PC-3 (cell line): ENCODE results near the gene RNU1-3. TPM values are rescaled to one million over a fixed set of nuclear protein-coding genes. Genes with fewer than 3 reads are reported as not detected.
"Not testable (repeated sequence)": the region's sequence is repeated elsewhere in the genome, so short reads cannot be mapped to it uniquely, and the experiment has no call there.

Experiments
- ATAC-seq: fragments of 200-7000 bp; cut with Tn5 transposase; 2 replicates; pipeline ENCODE4 v1.9.1; 2020; ENCODE audit warnings: mild to moderate bottlenecking, moderate library complexity
- BruUV-seq: library from RNA; stranded (reverse); fragments of 400-500 nt; replicated peaks from 2 replicates; lab custom pipeline; 2021; lab: Mats Ljungman, UMichigan
- CTCF ChIA-PET: fragments of 300-600 bp; sonication (Branson Sonifier 250); formaldehyde crosslinking; loops from one replicate; lab custom pipeline; 2022; ENCODE audit warnings: antibody characterized with exemption; lab: Charles Lee
- POLR2A ChIA-PET: fragments of 300-600 bp; sonication (Branson Sonifier 250); formaldehyde crosslinking; loops from one replicate; lab custom pipeline; 2022; ENCODE audit warnings: antibody characterized with exemption; ENCODE audit not compliant: unreplicated experiment; lab: Charles Lee
- DNase-seq: peaks from one replicate; pipeline ENCODE4 v3.0.0-alpha.2; 2015
- H2AFZ ChIP-seq: fragments of 300-600 bp; sonication (generic); 2 replicates; pipeline ENCODE4 v1.6.0; 2016; ENCODE audit warnings: antibody characterized with exemption, low read length
- H3F3A ChIP-seq: fragments of 300-600 bp; sonication (generic); one replicate; pipeline ENCODE4 v1.6.0; 2017; ENCODE audit warnings: antibody characterized with exemption, low read length, control low read depth, mild to moderate bottlenecking; ENCODE audit not compliant: unreplicated experiment
- H3K27ac ChIP-seq: fragments of 300-600 bp; sonication (generic); 2 replicates; pipeline ENCODE4 v1.5.1; 2016; ENCODE audit warnings: mild to moderate bottlenecking, low read length
- H3K27me3 ChIP-seq: fragments of 300-600 bp; sonication (generic); 2 replicates; pipeline ENCODE4 v1.6.1; 2016; ENCODE audit warnings: low read length, mixed read lengths
- H3K36me3 ChIP-seq: fragments of 300-600 bp; sonication (generic); 2 replicates; pipeline ENCODE4 v1.6.1; 2016; ENCODE audit warnings: low read depth, mixed run types, low read length, mixed read lengths
- H3K4me1 ChIP-seq: fragments of 300-600 bp; sonication (generic); 2 replicates; pipeline ENCODE4 v1.5.1; 2016; ENCODE audit warnings: low read length; ENCODE audit not compliant: insufficient read depth
- H3K4me2 ChIP-seq: fragments of 300-600 bp; sonication (generic); 2 replicates; pipeline ENCODE4 v1.6.0; 2016; ENCODE audit warnings: low read length
- H3K4me3 ChIP-seq: fragments of 300-600 bp; sonication (generic); 2 replicates; pipeline ENCODE4 v1.5.1; 2016; ENCODE audit warnings: mild to moderate bottlenecking, low read length, mixed read lengths
- H3K79me2 ChIP-seq: fragments of 300-600 bp; sonication (generic); 2 replicates; pipeline ENCODE4 v1.6.1; 2017; ENCODE audit warnings: low read length, mixed read lengths
- H3K9ac ChIP-seq: fragments of 300-600 bp; sonication (generic); 2 replicates; pipeline ENCODE4 v1.6.0; 2016; ENCODE audit warnings: mild to moderate bottlenecking, low read length
- H3K9me2 ChIP-seq: fragments of 300-600 bp; sonication (generic); replicated peaks from 2 replicates; pipeline ENCODE4 v1.6.1; 2016; ENCODE audit warnings: mixed run types, low read length, mixed read lengths
- H3K9me3 ChIP-seq: fragments of 300-600 bp; sonication (generic); 2 replicates; pipeline ENCODE4 v1.6.1; 2016; ENCODE audit warnings: low read length, mixed read lengths
- H4K20me1 ChIP-seq: fragments of 300-600 bp; sonication (generic); 2 replicates; pipeline ENCODE4 v1.6.1; 2016; ENCODE audit warnings: low read length, mixed read lengths
- EZH2 ChIP-seq: fragments of 300-600 bp; sonication (generic); IDR thresholded peaks from one replicate; pipeline ENCODE4 v1.6.1; 2017; ENCODE audit warnings: antibody characterized with exemption, mild to moderate bottlenecking, low read length; ENCODE audit not compliant: unreplicated experiment
- EZH2phosphoT487 ChIP-seq: fragments of 300-600 bp; sonication (generic); IDR thresholded peaks from 2 replicates; pipeline ENCODE4 v1.6.1; 2018; ENCODE audit warnings: mild to moderate bottlenecking, antibody characterized with exemption, low read length, borderline replicate concordance
- intact Hi-C: fragments of 100-400 bp; cut with micrococcal nuclease; formaldehyde crosslinking; loops from 2 replicates; pipeline ENCODE4 v1.9.0; 2023
- total RNA-seq: library from RNA; depleted of rRNA; stranded (reverse); fragments of >200 nt; gene quantifications from 2 replicates; pipeline ENCODE4 v1.2.3, GENCODE V29; 2014
- TF ChIP-seq, protein P1 (sequence below): fragments of 300-600 bp; sonication (generic); conservative IDR thresholded peaks from 2 replicates; pipeline ENCODE4 v1.5.1; 2017; ENCODE audit warnings: antibody characterized with exemption, low read depth, mild to moderate bottlenecking, low read length

RNU1-3 gene
- total RNA-seq, 1 experiment from 2014 or later = under 0.01 TPM

DNA sequence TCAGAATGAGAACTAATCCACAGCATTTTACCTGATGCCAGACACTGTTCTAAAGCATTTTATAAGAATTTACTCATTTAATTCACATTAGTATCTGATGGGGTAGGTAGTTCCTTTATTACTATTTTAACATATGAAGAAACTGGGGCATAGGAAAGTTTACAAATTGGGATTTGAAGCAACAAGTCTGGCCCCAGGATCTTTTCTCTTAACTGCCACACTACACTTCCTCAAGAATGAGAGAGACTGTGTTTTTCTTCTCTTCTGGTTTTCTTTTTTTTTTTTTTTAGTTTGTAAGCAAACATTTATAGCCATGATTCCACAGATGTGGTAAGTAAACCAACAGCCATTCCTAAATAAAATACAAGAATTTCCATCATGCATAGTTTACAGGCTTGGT lies 16.1 kb upstream of the RNU1-3 start:
- H3K9me2 ChIP-seq, H3K4me1 ChIP-seq, POLR2A ChIA-PET, ATAC-seq, H3K4me2 ChIP-seq, H3K27ac ChIP-seq, H3K9me3 ChIP-seq, H3K36me3 ChIP-seq, intact Hi-C loops, DNase-seq, BruUV-seq, H4K20me1 ChIP-seq, CTCF ChIA-PET, H3K4me3 ChIP-seq, H2AFZ ChIP-seq, H3K9ac ChIP-seq, H3F3A ChIP-seq, H3K27me3 ChIP-seq, H3K79me2 ChIP-seq: not testable (repeated sequence)

DNA sequence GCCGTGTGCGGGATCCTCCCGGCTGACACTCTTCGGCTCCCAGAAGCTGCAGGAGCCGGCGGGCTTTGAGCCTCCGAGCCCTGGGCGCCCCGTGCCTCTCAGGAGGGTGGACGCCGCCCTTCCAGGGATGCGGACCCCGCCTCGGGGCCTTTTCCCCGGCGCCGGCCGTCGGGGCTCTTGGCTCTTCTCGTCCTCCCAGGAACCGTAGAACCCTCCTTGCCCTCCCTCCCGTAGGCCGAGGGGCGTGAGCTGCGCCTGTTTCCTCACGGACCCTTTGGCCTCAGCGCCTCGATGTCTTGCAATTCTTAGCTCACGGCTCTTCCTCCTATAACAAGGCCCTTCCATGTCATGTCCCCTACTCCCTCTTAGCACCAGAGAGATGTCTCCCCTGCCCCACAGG lies 13.6 kb upstream of the RNU1-3 start:
- H4K20me1 ChIP-seq, H3K4me1 ChIP-seq, H3K4me3 ChIP-seq, H3K4me2 ChIP-seq, CTCF ChIA-PET, H3K27ac ChIP-seq, H3K36me3 ChIP-seq, BruUV-seq, H2AFZ ChIP-seq, H3K79me2 ChIP-seq, H3K9me3 ChIP-seq, H3K9me2 ChIP-seq, intact Hi-C loops, ATAC-seq, H3F3A ChIP-seq, H3K9ac ChIP-seq, DNase-seq, POLR2A ChIA-PET, H3K27me3 ChIP-seq: not testable (repeated sequence)

DNA sequence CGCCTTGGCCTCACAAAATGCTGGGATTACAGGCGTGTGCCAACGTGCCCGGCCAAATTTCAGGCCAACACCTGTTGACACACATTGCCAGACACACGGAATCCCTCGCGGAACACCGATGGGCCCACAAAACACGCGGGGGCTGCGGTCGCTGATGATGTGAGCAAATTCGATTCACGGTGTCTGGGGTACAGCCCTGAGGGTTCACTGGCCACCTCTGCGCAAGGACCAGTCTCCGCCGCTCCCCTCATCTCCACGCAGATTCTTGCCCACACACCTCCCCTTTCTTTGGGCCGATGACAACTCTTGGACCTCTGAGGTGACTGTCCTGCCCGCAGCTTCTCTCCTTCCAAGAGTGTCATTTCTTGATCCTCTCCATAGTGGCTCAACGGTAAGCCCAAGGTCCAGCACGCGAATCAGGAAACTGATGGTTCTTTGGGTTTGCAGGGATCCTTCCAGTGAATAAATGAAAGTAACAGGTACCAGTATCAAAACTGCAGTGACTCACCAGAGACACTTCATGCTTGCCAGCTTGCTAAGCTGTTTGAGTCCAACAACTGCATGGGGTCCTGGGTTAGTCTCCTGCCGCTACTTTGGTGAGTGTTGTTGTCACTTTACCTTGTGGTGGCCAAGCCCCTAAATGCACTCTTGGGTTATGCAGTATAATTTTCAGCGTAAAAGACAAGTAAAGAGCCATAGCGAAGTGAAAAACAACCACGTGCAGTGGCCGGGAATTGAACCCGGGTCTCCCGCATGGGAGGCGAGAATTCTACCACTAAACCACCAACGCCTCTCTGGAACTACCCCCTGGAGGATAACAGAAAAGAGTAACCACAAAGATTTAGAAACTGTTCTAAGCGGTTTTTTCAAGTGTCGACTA lies 11.0 kb upstream of the RNU1-3 start:
- no TSS peak for BruUV-seq
- Histone ChIP-seq H3K27me3 (no peaks in the 10 kb centered on the region), H2AFZ (no peak overlapping the region), H3K9ac (no peak overlapping the region), H3K9me2 (no peaks in the 10 kb centered on the region), H4K20me1 (no peaks in the 10 kb centered on the region), H3K9me3 (no peaks in the 10 kb centered on the region), H3K4me2 (peak overlapping the region; percentile 27; the same call in 1 of the 2 replicates), H3K36me3 (no peaks in the 10 kb centered on the region), H3K27ac (no peak overlapping the region), H3K4me3 (no peak overlapping the region), H3F3A (no peaks in the 10 kb centered on the region), H3K4me1 (no peaks in the 10 kb centered on the region), H3K79me2 (no peaks in the 10 kb centered on the region)
- intact Hi-C loops = no loop called here
- ATAC-seq = peak; percentile 99
- POLR2A ChIA-PET = no interaction called here
- DNase-seq = peak; percentile 84
- no peak for TF ChIP-seq EZH2
- TF ChIP-seq EZH2phosphoT487 = no peak
- TF ChIP-seq, protein P1, sequence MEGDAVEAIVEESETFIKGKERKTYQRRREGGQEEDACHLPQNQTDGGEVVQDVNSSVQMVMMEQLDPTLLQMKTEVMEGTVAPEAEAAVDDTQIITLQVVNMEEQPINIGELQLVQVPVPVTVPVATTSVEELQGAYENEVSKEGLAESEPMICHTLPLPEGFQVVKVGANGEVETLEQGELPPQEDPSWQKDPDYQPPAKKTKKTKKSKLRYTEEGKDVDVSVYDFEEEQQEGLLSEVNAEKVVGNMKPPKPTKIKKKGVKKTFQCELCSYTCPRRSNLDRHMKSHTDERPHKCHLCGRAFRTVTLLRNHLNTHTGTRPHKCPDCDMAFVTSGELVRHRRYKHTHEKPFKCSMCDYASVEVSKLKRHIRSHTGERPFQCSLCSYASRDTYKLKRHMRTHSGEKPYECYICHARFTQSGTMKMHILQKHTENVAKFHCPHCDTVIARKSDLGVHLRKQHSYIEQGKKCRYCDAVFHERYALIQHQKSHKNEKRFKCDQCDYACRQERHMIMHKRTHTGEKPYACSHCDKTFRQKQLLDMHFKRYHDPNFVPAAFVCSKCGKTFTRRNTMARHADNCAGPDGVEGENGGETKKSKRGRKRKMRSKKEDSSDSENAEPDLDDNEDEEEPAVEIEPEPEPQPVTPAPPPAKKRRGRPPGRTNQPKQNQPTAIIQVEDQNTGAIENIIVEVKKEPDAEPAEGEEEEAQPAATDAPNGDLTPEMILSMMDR = no peak
- CTCF ChIA-PET = no interaction called here

DNA sequence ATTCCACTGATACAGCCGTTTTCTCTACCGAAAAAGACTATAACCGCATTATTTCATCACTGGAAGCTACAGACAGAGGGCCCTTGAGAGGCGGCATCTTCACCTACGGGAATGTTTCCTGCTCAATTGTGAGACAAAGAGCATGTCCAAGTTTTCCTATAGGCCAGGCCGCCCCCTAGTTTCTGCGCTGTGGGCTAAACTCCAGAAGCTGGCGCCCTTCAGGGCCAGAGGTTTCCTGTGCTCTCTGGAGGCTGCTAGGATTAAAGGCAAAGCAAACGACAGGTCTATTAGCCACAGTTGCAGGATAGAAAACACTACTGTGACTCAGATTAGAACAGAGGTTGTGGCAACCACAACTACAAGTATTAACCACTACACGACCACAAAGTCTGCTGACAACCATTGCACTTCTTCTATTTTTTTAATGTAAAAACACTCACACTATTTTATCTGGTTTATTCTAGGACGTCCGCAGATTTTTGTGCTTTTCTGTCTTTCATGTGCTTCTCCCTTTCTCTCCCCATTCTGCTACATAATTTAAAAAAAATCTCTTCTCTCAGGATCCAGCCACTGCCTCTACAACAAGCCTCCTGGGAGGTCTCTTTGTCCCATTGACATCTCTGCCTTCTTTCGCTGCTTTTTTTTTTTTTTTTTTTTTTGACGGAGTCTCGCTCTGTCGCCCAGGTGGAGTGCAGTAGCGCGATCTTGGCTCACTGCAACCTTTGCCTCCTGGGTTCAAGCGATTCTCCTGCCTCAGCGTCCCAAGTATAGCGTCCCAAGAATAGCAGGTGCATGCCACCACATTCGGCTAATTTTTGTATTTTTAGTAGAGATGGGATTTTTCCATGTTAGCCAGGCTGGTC lies 10.1 kb upstream of the RNU1-3 start:
- H3K9me3 ChIP-seq, H3F3A ChIP-seq, H4K20me1 ChIP-seq, POLR2A ChIA-PET, ATAC-seq, BruUV-seq, H3K9me2 ChIP-seq, CTCF ChIA-PET, H3K79me2 ChIP-seq, H3K27me3 ChIP-seq, H3K4me3 ChIP-seq, H3K4me2 ChIP-seq, H3K27ac ChIP-seq, H3K4me1 ChIP-seq, H3K36me3 ChIP-seq, H2AFZ ChIP-seq, intact Hi-C loops, H3K9ac ChIP-seq: not testable (repeated sequence)
- peak; percentile 1 for DNase-seq

DNA sequence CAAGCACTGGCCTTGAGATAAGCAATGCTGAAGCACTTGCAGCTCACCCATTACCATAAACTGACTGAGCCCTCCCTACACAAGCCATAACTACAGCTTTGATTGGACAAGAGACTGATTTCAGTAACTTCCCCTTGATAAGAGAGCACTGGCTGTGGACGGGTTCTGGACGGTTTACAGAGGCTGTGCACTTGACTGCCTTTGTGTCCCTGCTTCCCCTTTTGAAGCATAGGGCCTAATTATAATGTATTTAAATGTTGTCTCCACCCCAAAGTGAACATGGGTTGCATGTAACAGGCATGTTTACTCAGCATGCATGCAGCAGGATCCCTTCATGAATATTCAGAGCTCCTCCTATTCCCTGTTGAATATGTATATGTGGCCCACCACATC lies 8.4 kb upstream of the RNU1-3 start:
- BruUV-seq, DNase-seq, H3K9ac ChIP-seq, POLR2A ChIA-PET, H2AFZ ChIP-seq, H3K4me1 ChIP-seq, H3K79me2 ChIP-seq, CTCF ChIA-PET, H4K20me1 ChIP-seq, ATAC-seq, H3F3A ChIP-seq, H3K9me3 ChIP-seq, H3K36me3 ChIP-seq, H3K4me2 ChIP-seq, H3K27ac ChIP-seq, H3K27me3 ChIP-seq, H3K9me2 ChIP-seq, H3K4me3 ChIP-seq, intact Hi-C loops: not testable (repeated sequence)
